GM13977 (cell line): ENCODE results near the gene ELP5.

Experiments used
- DNase-seq: peaks from one replicate; pipeline ENCODE4 v3.0.0; 2012; ENCODE audit warnings: low spot score
- in situ Hi-C: fragments of 300-500 bp; cut with MboI; formaldehyde crosslinking; loops from one replicate; pipeline ENCODE4 v1.12.0; 2022; ENCODE audit warnings: low sequenced_read_pairs, low pct_unique_long_range_greater_than_20kb, mixed read lengths, inconsistent platforms; ENCODE audit not compliant: unreplicated experiment
- TF ChIP-seq, protein P1 (sequence below): IDR thresholded peaks from 2 replicates; pipeline ENCODE4 v1.5.1; 2012; ENCODE audit warnings: mild to moderate bottlenecking, control low read depth; ENCODE audit not compliant: insufficient read depth; ENCODE audit errors: extremely low read depth, missing control alignments

Gene ELP5

DNA sequence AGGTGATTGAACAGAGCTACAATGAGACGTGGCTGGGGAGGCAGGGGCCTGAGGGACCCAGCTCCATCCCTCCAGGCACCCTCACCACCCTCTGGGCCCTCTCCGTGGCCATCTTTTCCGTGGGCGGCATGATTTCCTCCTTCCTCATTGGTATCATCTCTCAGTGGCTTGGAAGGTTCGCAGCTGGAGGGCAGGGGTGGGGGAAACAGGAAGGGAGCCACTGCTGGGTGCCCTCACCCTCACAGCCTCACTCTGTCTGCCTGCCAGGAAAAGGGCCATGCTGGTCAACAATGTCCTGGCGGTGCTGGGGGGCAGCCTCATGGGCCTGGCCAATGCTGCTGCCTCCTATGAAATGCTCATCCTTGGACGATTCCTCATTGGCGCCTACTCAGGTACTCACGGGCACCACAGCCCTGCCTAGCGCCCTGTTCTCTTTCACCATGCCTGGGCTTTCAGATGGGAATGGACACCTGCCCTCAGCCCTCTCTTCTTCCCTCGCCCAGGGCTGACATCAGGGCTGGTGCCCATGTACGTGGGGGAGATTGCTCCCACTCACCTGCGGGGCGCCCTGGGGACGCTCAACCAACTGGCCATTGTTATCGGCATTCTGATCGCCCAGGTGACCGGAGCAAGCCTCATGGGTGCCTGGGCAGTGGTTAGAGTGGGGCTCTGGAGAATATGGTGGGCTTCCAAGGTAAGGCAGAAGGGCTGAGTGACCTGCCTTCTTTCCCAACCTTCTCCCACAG is 31.6 kb downstream of the ELP5 start:
- in situ Hi-C loops, result no loop called here

GRCh38 chr17:7284911-7285310 is 32.9 kb downstream of the ELP5 start:
- DNase-seq, result no peak
- in situ Hi-C loops, result no loop called here
- TF ChIP-seq, protein P1, sequence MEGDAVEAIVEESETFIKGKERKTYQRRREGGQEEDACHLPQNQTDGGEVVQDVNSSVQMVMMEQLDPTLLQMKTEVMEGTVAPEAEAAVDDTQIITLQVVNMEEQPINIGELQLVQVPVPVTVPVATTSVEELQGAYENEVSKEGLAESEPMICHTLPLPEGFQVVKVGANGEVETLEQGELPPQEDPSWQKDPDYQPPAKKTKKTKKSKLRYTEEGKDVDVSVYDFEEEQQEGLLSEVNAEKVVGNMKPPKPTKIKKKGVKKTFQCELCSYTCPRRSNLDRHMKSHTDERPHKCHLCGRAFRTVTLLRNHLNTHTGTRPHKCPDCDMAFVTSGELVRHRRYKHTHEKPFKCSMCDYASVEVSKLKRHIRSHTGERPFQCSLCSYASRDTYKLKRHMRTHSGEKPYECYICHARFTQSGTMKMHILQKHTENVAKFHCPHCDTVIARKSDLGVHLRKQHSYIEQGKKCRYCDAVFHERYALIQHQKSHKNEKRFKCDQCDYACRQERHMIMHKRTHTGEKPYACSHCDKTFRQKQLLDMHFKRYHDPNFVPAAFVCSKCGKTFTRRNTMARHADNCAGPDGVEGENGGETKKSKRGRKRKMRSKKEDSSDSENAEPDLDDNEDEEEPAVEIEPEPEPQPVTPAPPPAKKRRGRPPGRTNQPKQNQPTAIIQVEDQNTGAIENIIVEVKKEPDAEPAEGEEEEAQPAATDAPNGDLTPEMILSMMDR, result no peak

More for the DNA sequence above, 31.6 kb downstream of the ELP5 start:
- peak; percentile 14 for DNase-seq
- TF ChIP-seq, protein P1, result no peak

DNA sequence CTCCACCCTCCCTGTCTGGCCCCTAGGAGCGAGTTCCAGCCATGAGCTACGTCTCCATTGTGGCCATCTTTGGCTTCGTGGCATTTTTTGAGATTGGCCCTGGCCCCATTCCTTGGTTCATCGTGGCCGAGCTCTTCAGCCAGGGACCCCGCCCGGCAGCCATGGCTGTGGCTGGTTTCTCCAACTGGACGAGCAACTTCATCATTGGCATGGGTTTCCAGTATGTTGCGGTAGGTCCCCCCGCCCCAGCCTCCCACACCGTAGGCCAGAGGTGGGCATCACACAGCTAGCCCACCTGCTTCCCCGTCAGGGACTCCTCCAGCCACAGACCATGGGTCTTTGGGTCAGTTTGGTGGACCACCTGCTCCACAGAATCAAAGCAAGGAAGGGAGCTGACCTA is 33.7 kb downstream of the ELP5 start:
- peak; percentile 9 for DNase-seq
- TF ChIP-seq, protein P1, result no peak
- in situ Hi-C loops, result no loop called here

- DNase-seq, result peak; percentile 16
- TF ChIP-seq, protein P1, result no peak
- in situ Hi-C loops, result loop anchor here (10.0 kb wide), 1 partner anchor 235 kb away; no protein-coding TSS in a partner anchor
Observed at GRCh38 chr17:7289256-7290032, 37.4 kb downstream of the ELP5 start.

DNA sequence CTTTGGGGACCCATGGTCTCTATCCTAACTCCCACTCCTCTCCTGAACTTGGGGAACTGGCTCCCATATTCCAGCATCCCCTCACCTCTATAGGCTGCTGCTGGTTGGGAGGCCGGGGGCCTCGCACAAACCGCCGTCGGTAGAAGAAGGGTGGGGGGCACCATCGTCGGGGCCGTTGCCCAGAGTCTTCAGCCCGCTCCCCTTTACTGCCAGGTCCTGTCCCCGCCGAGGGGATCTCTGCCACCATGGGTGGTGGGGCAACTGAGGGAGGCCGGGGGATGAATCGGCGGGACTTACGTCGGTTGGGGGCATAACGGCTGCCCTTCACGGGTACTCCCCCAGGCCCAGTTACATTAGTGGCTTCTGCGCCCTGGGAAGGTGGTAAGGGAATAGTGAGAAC is 38.2 kb downstream of the ELP5 start:
- in situ Hi-C loops, result loop anchor here (10.0 kb wide), 1 partner anchor 235 kb away; no protein-coding TSS in a partner anchor
- TF ChIP-seq, protein P1, result no peak
- DNase-seq, result no peak

- peak; percentile 12 for DNase-seq
- in situ Hi-C loops, result loop anchor here (10.0 kb wide), 1 partner anchor 236 kb away; no protein-coding TSS in a partner anchor
- TF ChIP-seq, protein P1, result no peak
Observed at GRCh38 chr17:7290685-7291084, 38.7 kb downstream of the ELP5 start.
